NCI-H446 (cell line): ENCODE results near the gene DMKN.

Experiments
- DNase-seq, 2 experiments: peaks; one replicate each; lab custom pipeline; 2025; lab: John Stamatoyannopoulos, UW

The DMKN gene

DNA sequence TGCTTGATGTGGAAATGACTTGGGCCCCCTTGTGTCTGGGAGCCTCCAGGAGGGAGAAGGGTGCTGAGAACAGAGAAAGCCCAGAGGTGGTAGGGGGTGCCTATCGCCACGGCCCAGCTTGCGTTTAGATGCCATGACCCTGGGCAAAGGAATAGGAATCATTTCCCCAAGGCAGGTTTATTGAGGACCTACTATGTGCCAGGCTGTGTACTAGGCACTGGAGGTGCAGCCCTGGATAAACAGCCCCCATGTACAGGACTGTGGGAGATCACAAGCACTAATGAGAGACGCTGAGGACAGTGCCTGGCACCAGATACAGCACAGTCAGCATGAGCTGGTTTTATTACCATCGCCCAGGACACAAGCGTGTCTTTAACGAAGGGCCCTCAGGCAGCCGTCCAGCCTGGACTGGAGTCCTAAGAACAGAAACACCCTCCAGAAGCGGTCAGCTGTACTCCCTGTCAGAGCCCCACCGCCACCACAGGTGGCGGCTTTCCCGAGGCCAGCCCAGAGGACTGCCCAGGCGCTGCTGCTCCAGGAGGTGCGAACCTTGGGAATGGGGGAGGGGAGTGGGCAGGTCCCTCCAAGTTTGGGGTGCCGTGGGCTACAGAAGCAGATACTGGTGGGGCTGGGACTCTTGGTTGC is 36.6 kb upstream of the DMKN start:
- no peak for DNase-seq

DNA sequence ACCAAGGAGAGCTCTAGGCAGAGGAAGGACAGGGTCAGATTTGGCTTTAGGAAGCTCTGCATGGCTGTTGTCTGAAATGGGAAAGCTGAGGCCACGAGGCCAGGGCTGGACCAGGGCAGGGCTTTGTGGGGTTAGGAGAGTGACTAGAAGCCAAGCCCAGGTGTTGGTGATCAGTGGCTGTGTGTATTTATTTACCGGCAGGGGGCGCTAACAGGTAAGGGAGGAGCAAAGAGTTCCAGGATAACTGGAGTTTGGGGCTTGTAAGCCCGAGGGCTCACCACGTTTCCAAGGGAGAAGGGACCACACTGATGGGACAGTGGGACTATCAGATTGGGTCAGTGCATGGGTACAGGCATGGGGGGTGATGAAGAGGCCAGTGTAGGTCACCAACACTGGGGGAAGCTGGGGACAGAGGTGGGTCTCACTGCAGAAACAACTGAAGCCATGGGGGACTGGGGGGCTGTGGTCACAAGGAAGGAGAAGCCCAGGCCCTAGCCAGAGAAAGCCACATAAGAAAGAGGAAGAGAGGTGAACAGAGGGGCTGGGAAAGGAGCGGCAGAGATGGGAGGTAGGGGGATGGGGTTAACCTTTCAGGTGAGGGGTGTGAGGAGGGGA is 35.8 kb upstream of the DMKN start:
- DNase-seq: peak; percentile 57 to 72

DNA sequence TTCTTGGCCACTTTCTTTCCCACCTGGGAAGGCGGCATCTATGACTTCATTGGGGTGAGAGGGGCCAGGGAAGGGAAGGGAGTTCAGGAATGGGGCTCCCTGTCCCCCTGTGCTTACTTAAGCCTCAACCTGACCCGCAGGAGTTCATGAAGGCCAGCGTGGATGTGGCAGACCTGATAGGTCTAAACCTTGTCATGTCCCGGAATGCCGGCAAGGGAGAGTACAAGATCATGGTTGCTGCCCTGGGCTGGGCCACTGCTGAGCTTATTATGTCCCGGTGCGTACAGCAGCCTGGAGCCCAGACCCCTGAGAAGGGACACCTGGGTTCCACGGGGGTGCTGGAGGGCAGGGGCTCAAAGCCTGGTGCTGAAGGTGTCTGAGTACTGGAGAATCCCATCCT is 33.1 kb upstream of the DMKN start:
- no peak for DNase-seq

DNA sequence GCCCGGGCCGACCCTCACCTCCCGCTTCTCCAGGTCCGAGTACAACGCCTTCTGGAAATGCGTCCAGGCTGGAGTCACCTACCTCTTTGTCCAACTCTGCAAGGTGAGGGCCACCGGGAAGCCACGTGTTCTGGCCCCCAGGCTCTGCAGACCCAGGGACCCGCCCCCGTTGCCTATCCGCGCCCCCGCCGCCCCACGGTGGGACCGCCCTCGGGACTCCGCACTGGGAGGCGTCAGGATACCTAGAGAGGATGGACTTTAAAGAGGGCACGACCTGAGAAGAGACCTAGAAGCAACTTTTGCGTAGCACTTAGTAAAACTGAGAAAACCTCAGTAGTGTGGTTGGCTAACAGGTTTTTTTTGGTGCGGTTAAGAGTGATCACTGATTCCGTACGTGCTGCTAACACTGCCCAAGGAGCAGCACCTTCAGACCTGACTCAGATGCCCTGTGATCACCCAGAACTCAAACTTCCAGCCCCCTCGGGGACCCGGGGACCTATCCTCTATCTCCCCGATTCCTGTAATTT is 32.5 kb upstream of the DMKN start:
- peak; percentile 9 to 46 for DNase-seq

GRCh38 chr19:35545001-35545854 is 31.8 kb upstream of the DMKN start, which contains the start of gene TMEM147:
TSS of gene TMEM147 (plus strand) at chr19:35545626. CDS start at chr19:35545740, 114 bp downstream.
- DNase-seq: peak; percentile 82 to 93

- DNase-seq: no peak
Measured at GRCh38 chr19:35544110-35544802, 30.8 kb upstream of the DMKN start.

- no peak for DNase-seq
Measured at GRCh38 chr19:35543280-35544109, 30.0 kb upstream of the DMKN start.

DNA sequence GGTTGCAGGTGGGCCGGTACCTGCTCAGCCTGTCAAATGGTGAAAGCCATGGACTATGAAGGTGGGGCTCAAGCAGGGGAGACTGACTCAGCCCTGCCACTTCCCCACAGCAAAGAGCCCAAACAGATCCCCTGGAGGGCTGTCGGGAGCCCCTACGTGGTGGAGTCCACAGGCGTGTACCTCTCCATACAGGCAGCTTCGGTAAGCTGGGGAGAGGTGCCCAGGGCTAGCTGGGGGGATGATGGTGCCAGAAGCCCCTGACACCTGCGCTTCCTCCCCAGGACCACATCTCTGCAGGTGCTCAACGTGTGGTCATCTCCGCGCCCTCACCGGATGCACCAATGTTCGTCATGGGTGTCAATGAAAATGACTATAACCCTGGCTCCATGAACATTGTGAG is 28.8 kb upstream of the DMKN start:
- DNase-seq: no peak

- DNase-seq: no peak
Measured at GRCh38 chr19:35540356-35540927, 27.0 kb upstream of the DMKN start.

- no peak for DNase-seq
Measured at GRCh38 chr19:35539850-35540249, 26.4 kb upstream of the DMKN start.

DNA sequence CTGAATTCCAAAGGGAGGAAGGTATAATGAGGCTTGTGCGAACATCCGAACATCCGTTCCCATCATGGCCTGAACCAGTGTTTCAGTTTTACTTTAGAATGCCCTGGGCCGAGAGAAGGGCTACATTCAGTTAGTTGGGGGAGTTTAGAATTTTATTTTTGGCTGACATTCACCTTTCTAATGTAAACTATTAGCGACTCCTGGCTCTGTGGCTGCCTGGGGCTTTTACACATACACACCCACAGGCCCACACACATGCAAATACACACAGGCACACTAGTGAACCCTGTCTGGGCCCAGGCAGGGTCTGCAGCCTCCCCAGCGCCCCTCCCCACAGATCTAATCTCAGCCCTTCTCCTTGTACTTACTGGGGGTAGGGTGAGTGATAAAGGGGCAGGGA is 25.9 kb upstream of the DMKN start:
- no peak for DNase-seq

GRCh38 chr19:35534803-35535480 is 21.5 kb upstream of the DMKN start:
- no peak for DNase-seq

DNA sequence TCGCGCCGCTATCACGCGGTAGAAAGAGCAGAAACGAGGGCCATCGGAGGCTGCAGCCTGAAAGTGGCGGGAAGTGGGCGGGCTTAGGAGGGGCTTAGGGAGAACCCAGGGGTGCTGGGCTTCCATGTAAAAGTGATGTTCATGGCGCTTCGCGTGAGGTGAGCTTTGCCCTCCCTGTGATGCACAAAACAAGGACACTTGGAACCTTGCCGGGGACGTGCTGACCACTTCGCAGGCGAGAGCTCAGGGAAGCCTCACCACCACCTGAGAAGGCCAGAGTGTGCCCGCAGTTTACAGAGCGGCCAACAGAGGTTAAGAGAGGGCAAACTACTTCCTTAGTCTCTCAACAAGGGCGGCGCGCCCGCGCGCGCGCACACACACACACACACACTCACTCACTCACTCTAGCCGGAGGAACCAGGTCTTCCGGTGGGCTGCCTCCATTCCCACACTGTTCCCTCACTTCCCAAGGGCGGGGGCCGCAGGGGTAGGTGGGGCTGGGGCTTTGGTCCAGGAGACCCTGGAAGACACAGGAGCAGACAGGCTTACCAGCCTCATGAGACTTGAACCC is 20.5 kb upstream of the DMKN start:
- no peak for DNase-seq

DNA sequence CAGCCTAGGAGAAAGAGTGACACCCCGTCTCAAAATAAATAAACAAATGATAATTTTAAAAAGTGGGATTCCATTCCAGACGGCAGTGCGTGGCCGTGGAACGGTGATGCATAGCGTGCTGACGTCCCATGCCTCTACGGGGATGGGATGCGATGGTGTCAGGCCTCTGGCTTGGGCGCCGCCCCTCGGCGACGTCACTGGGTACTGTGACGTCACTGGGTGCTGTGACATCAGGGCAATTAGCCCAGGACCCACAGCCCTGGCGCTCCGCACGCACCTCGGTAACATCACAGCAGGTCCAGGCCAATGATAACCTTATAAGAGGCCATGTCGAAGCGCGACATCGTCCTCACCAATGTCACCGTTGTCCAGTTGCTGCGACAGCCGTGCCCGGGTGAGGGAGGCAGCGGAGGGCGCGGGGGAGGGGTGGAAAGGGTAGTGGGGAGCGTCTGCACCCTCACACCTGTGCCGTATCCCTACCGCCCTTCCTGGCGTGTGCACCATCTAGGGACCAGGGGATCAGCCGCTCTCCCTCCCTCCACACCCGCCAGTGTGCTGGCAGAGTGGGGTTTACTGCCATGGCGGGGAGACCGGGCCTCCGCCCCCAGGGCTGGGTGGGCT is 19.9 kb upstream of the DMKN start, which contains the start of gene GAPDHS:
GAPDHS (plus strand) TSS at position 256 of the 621 bp plus-strand sequence; CDS start at position 328, 72 bp downstream.
- no peak for DNase-seq

- DNase-seq: no peak
Measured at GRCh38 chr19:35531291-35531690, 17.8 kb upstream of the DMKN start.

- no peak for DNase-seq
Measured at GRCh38 chr19:35529241-35530218, 16.1 kb upstream of the DMKN start.

DNA sequence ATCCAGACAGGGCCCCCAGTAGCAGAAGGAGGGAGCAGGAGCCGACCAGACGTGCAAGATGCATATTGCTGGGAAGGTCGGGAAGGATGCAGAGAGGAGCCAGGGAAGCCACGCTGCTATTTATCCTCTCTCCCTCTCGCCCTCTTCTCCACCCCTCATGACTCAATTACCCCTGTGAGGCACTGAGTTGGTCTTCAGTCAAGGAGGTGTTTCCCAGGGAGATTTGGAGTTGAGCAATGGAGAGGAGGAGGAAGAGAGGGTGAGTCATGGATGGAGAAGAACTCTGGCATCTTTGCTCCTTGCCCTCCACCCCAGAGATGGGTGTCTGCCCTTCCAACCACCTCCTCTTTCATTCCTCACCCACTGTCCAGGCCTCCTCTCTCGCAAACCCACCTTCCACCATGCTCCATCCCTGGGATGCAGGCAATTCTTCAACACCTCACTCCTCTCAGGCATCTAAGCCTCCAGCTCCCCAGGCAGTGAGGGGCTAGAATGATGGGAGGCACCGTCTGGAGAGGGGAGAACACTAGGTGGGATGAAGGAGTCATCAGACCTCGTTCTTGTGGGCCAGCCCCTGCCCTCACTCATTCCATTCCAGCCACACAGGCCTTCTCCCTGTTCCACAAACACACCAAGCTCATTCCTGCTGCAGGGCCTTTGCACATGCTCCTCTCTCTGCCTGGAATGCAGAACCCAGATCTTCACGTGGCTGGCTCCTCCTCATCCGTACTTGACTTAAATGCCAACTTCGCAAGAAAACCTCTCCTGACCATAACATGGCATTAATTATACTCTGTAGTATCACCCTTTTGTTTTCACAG is 15.0 kb upstream of the DMKN start, which contains the start of gene SBSN:
SBSN (minus strand) TSS at position 94 of the 821 bp plus-strand sequence; CDS start at position 64, 30 bp downstream.
- no peak for DNase-seq
